Measurements from ENCODE around the gene PODN.

The PODN gene

GRCh38 chr1:53116933-53117600, 55.1 kb downstream of the PODN start:
- no peak for TF ChIP-seq CTCF (IDR thresholded peaks at IDR 0.05; ENCODE audit: extremely low read depth, missing control alignments)
- no peak for DNase-seq (ENCODE audit: low spot score)

GRCh38 chr1:53117836-53118235, 55.8 kb downstream of the PODN start:
- DNase-seq (ENCODE audit: low spot score), result no peak
- no peak for TF ChIP-seq CTCF (IDR thresholded peaks at IDR 0.05; ENCODE audit: extremely low read depth, missing control alignments)

- DNase-seq (ENCODE audit: low spot score), result no peak
- TF ChIP-seq CTCF (IDR thresholded peaks at IDR 0.05; ENCODE audit: extremely low read depth, missing control alignments), result no peak
Measured at GRCh38 chr1:53120659-53121058, 58.6 kb downstream of the PODN start.

- TF ChIP-seq CTCF (IDR thresholded peaks at IDR 0.05; ENCODE audit: extremely low read depth, missing control alignments), result no peak
- DNase-seq (ENCODE audit: low spot score), result no peak
Measured at GRCh38 chr1:53121319-53122172, 59.5 kb downstream of the PODN start.

GRCh38 chr1:53122201-53122885, 60.3 kb downstream of the PODN start:
- no peak for TF ChIP-seq CTCF (IDR thresholded peaks at IDR 0.05; ENCODE audit: extremely low read depth, missing control alignments)
- no peak for DNase-seq (ENCODE audit: low spot score)

- no peak for DNase-seq (ENCODE audit: low spot score)
- no peak for TF ChIP-seq CTCF (IDR thresholded peaks at IDR 0.05; ENCODE audit: extremely low read depth, missing control alignments)
Measured at GRCh38 chr1:53122961-53123413, 61.0 kb downstream of the PODN start.

All from GM20000 (cell line).